HepG2 (cell line): ENCODE measurements around the gene GPM6B. TPM values are rescaled to one million over a fixed set of nuclear protein-coding genes. Genes with fewer than 3 reads are reported as not detected.
A peak's percentile ranks its signal among the peaks of the same experiment; 100 is the strongest.

ENCODE experiments used
- ATAC-seq: fragments of 200-7000 bp; cut with Tn5 transposase; 3 replicates; pipeline ENCODE4 v1.9.1; 2020; ENCODE audit warnings: mild to moderate bottlenecking, moderate library complexity
- BruUV-seq: library from RNA; stranded (reverse); fragments of 400-500 nt; replicated peaks from 2 replicates; lab custom pipeline; 2021; lab: Mats Ljungman, UMichigan
- CTCF ChIA-PET: fragments of 300-600 bp; formaldehyde crosslinking; extraction: SDS; loops from one replicate; lab custom pipeline; 2021; ENCODE audit warnings: low total read pairs, inconsistent platforms, low intra/inter-chr PET ratio; lab: Yijun Ruan, JAX
- POLR2A ChIA-PET: fragments of 350-600 bp; sonication (Branson Sonifier 250); formaldehyde crosslinking; loops from one replicate; lab custom pipeline; 2020; ENCODE audit warnings: antibody characterized with exemption, inconsistent platforms; lab: Yijun Ruan, JAX
- DNase-seq: peaks from one replicate; pipeline ENCODE4 v3.0.0-alpha.2; 2015; ENCODE audit warnings: low spot score
- FAIRE-seq: peaks from 3 replicates; lab custom pipeline; 2011; peaks lifted over from hg19 to GRCh38; lab: Jason Lieb, UNC
- H2AFZ ChIP-seq: one replicate; pipeline ENCODE4 v1.6.1; 2011; ENCODE audit warnings: low read length, inconsistent platforms
- H3K27ac ChIP-seq: fragments of 300-600 bp; 3 replicates; pipeline ENCODE4 v1.8.0; 2011; ENCODE audit warnings: mixed run types, mild to moderate bottlenecking, mixed read lengths, low read length, inconsistent platforms; ENCODE audit not compliant: insufficient read depth; ENCODE audit errors: extremely low read length
- H3K27me3 ChIP-seq, 2 experiments: fragments of 200-600 bp in 1 of 2; 2 replicates in 1 of 2; 3 replicates in 1 of 2; pipeline versions ENCODE4 v1.6.0 to v1.8.0; 2011; ENCODE audit warnings: low read length in 2 of 2, mild to moderate bottlenecking in 2 of 2, moderate library complexity in 2 of 2, inconsistent platforms in 1 of 2; ENCODE audit not compliant: insufficient read depth in 2 of 2, control insufficient read depth in 1 of 2
- H3K36me3 ChIP-seq, 2 experiments: fragments of 200-600 bp in 1 of 2; replicated peaks in 1 of 2; 2 replicates in 1 of 2; 3 replicates in 1 of 2; pipeline versions ENCODE4 v1.5.1 to v1.8.0; 2011; ENCODE audit warnings: low read length in 2 of 2, inconsistent platforms in 1 of 2; ENCODE audit not compliant: insufficient read depth in 2 of 2, control insufficient read depth in 1 of 2
- H3K4me1 ChIP-seq: 2 replicates; pipeline ENCODE4 v1.5.1; 2012; ENCODE audit warnings: low read length, inconsistent platforms; ENCODE audit not compliant: insufficient read depth
- H3K4me2 ChIP-seq: 2 replicates; pipeline ENCODE4 v1.6.0; 2011; ENCODE audit warnings: low read depth, low read length, inconsistent platforms
- H3K4me3 ChIP-seq, 3 experiments: fragments of 200-600 bp in 1 of 3; sonication (generic), shearing (Covaris generic) in 1 of 3; replicated peaks in 1 of 3; 2 replicates each; pipeline ENCODE4 v1.5.1; 2011 to 2016; ENCODE audit warnings: low read length in 3 of 3, inconsistent platforms in 2 of 3, low read depth in 2 of 3, mild to moderate bottlenecking in 2 of 3, control low read depth in 1 of 3, mixed read lengths in 1 of 3; ENCODE audit not compliant: insufficient read depth in 1 of 3
- H3K79me2 ChIP-seq: one replicate; pipeline ENCODE4 v1.6.1; 2011; ENCODE audit warnings: low read length, inconsistent platforms; ENCODE audit not compliant: insufficient read depth
- H3K9ac ChIP-seq: 2 replicates; pipeline ENCODE4 v1.6.0; 2011; ENCODE audit warnings: mild to moderate bottlenecking, low read depth, low read length, inconsistent platforms; ENCODE audit not compliant: insufficient read depth
- H3K9me3 ChIP-seq: 2 replicates; pipeline ENCODE4 v1.5.1; 2012; ENCODE audit warnings: mild to moderate bottlenecking, low read length
- H4K20me1 ChIP-seq: 2 replicates; pipeline ENCODE4 v1.6.0; 2011; ENCODE audit warnings: inconsistent platforms, mild to moderate bottlenecking, low read length, moderate library complexity; ENCODE audit not compliant: insufficient read depth
- CEBPB ChIP-seq: IDR thresholded peaks from 2 replicates; pipeline ENCODE4 v1.6.1; 2011; ENCODE audit warnings: low read depth, low read length, improper control_type of control experiment, borderline replicate concordance
- DNMT1 ChIP-seq: sonication (generic); formaldehyde crosslinking; IDR thresholded peaks from 2 replicates; pipeline ENCODE4 v1.5.1; 2020; ENCODE audit warnings: mild to moderate bottlenecking, missing genetic modification reagents
- TBX2 ChIP-seq: sonication (generic); formaldehyde crosslinking; IDR thresholded peaks from 2 replicates; pipeline ENCODE4 v1.5.0; 2020; ENCODE audit warnings: missing genetic modification reagents, mild to moderate bottlenecking, borderline replicate concordance
- ZFP41 ChIP-seq: sonication (generic); formaldehyde crosslinking; IDR thresholded peaks from 2 replicates; pipeline ENCODE4 v1.4.0; 2020; ENCODE audit warnings: mild to moderate bottlenecking, missing genetic modification reagents, borderline replicate concordance
- ZIK1 ChIP-seq: sonication (generic); formaldehyde crosslinking; IDR thresholded peaks from 2 replicates; pipeline ENCODE4 v1.5.0; 2020; ENCODE audit warnings: mild to moderate bottlenecking, low read depth, missing genetic modification reagents, borderline replicate concordance
- WGBS: methylation state at CpG from one replicate; pipeline ENCODE4 v1.1.6; 2017; ENCODE audit warnings: low lambda C conversion rate; 5-methylcytosine and 5-hydroxymethylcytosine counted together
- in situ Hi-C: cut with HindIII; loops from 2 replicates; pipeline ENCODE4 v1.10.0; 2017; ENCODE audit warnings: low pct_unique_long_range_greater_than_20kb; ENCODE audit not compliant: extremely low pct_ligation_motif_present
- intact Hi-C: fragments of 100-400 bp; cut with micrococcal nuclease; formaldehyde crosslinking; loops from one replicate; pipeline ENCODE4 v1.10.0; 2022; ENCODE audit not compliant: unreplicated experiment
- polyA plus RNA-seq, 8 experiments: library from polyadenylated mRNA; depleted of rRNA in 3 of 8; stranded (reverse) in 7 of 8; unstranded in 1 of 8; fragments of >200 nt; fragmentation: Illumina TruSeq in 4 of 8; extraction: Trizol in 4 of 8; gene quantifications; 2 replicates each; pipeline versions ENCODE4 v1.2.1 to v1.2.3, GENCODE V29; 2011 to 2016; ENCODE audit warnings: low read depth in 4 of 8, missing spikeins in 1 of 8, mixed read lengths in 1 of 8; ENCODE audit not compliant: insufficient read depth in 1 of 8
- total RNA-seq, 5 experiments: library from RNA; depleted of rRNA; stranded (reverse); fragments of >200 nt; fragmentation: Illumina TruSeq; extraction: Trizol; gene quantifications; 2 replicates each; pipeline ENCODE4 v1.2.3, GENCODE V29; 2016; ENCODE audit warnings: low read depth in 1 of 5
- TF ChIP-seq, protein P1 (sequence below), 2 experiments: IDR thresholded peaks; 2 replicates each; pipeline ENCODE4 v1.6.1; 2011 to 2012; ENCODE audit warnings: low read length in 2 of 2, borderline replicate concordance in 1 of 2, low read depth in 1 of 2, mild to moderate bottlenecking in 1 of 2, moderate library complexity in 1 of 2
- TF ChIP-seq, protein P2 (sequence below): IDR thresholded peaks from 2 replicates; pipeline ENCODE4 v1.6.1; 2016; ENCODE audit warnings: missing genetic modification reagents, missing compliant biosample characterization

Gene GPM6B
- total and polyA plus RNA-seq, 2 of the 13 experiments (the other 11 are each of a cell fraction or from before 2014, with no cell fraction given): not detected

DNA sequence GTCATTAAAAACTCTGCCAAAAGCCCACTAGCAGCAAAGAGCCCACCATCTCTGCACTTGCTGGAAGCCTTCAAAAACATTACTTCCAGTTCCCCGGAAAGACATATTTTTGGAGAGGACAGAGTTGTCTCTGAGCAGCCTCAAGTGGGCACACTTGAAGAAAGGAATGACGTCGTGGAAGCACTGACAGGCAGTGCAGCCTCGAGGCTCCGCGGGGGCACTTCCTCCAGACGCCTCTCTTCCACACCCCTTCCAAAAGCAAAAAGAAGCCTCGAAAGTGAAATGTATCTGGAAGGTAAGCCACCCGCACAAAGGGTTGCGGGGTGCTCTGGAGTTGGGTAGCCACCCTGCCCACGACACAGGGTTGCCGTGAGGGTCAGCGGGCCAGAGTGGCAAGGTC lies 56.5 kb downstream of the GPM6B start (continued):
- TF ChIP-seq, protein P1, sequence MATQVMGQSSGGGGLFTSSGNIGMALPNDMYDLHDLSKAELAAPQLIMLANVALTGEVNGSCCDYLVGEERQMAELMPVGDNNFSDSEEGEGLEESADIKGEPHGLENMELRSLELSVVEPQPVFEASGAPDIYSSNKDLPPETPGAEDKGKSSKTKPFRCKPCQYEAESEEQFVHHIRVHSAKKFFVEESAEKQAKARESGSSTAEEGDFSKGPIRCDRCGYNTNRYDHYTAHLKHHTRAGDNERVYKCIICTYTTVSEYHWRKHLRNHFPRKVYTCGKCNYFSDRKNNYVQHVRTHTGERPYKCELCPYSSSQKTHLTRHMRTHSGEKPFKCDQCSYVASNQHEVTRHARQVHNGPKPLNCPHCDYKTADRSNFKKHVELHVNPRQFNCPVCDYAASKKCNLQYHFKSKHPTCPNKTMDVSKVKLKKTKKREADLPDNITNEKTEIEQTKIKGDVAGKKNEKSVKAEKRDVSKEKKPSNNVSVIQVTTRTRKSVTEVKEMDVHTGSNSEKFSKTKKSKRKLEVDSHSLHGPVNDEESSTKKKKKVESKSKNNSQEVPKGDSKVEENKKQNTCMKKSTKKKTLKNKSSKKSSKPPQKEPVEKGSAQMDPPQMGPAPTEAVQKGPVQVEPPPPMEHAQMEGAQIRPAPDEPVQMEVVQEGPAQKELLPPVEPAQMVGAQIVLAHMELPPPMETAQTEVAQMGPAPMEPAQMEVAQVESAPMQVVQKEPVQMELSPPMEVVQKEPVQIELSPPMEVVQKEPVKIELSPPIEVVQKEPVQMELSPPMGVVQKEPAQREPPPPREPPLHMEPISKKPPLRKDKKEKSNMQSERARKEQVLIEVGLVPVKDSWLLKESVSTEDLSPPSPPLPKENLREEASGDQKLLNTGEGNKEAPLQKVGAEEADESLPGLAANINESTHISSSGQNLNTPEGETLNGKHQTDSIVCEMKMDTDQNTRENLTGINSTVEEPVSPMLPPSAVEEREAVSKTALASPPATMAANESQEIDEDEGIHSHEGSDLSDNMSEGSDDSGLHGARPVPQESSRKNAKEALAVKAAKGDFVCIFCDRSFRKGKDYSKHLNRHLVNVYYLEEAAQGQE (IDR thresholded peaks at IDR 0.05; ENCODE audit: borderline replicate concordance in 1 of 2, low read depth in 1 of 2, low read length in 2 of 2): no peak
- TF ChIP-seq TBX2 (no peak), DNMT1 (CRISPR knock-in tag) (no peak), ZFP41 (CRISPR knock-in tag) (no peak)
- TF ChIP-seq, protein P2, sequence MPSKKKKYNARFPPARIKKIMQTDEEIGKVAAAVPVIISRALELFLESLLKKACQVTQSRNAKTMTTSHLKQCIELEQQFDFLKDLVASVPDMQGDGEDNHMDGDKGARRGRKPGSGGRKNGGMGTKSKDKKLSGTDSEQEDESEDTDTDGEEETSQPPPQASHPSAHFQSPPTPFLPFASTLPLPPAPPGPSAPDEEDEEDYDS (CRISPR knock-in tag): no peak
- TF ChIP-seq, all 625 proteins: peak for 0

DNA sequence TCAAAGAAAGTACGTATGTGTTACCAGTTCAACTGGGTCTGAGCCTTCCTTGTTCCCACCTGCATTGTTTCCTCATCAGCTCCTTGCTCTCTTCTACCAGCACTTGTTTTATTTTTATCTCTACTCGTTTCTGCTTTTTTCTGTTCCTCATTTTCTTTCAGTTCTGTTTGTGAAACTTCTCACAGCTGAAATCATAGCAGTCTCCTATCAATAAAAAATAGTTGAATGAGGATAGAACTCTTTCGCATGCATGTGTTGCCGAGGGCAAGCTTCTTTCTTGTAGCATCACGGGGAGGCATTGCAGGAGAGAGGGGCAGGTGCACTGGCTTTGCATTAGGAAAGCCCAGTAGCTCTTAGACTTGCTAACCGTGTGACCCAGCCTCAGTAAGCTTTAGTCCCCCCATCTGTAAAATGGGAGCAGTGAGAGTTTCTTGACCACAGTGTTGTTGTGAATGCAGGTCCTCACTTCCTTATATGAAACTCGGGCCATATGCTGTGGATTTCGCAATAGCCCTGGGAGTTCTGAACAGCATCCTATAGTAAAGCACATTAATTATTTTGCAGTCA lies 57.7 kb downstream of the GPM6B start:
- no peak overlapping the region for H2AFZ ChIP-seq
- POLR2A ChIA-PET: no interaction called here
- FAIRE-seq: no peak

More for the DNA sequence above, 57.7 kb downstream of the GPM6B start:
- peak; percentile 73 for TF ChIP-seq CEBPB
- no peak for TF ChIP-seq ZIK1
- no peak overlapping the region for H3K4me2 ChIP-seq
- no peaks in the 10 kb centered on the region for H4K20me1 ChIP-seq
- H3K27me3 ChIP-seq: no peaks in the 10 kb centered on the region
- H3K27ac ChIP-seq: no peak overlapping the region
- H3K4me1 ChIP-seq: no peaks in the 10 kb centered on the region
- peaks cover 2 to 24% of the 10 kb centered on the region in 2 experiments; a peak in 4 of 5 replicates for H3K36me3 ChIP-seq
- H3K4me3 ChIP-seq: no peak overlapping the region
- BruUV-seq: no TSS peak
- in situ Hi-C loops: loop anchor here (25.0 kb wide), 1 partner anchor 247 kb away; no protein-coding TSS in a partner anchor
- no peaks in the 10 kb centered on the region for H3K79me2 ChIP-seq
- intact Hi-C loops: no loop called here
- CTCF ChIA-PET: no interaction called here
- 97% methylated on average over 7 of the region's 8 CpGs for whole genome bisulfite sequencing
- no peak for ATAC-seq
- no peak for DNase-seq
- H3K9ac ChIP-seq: no peak overlapping the region
- H3K9me3 ChIP-seq: no peaks in the 10 kb centered on the region
